Kidney tubule cell (primary cell): ENCODE results near the gene SLC25A43.
"Not testable (repeated sequence)": the region's sequence is repeated elsewhere in the genome, so short reads cannot be mapped to it uniquely, and the experiment has no call there.

Experiments used
- DNase-seq: peaks from one replicate; pipeline ENCODE4 v3.0.0-alpha.2; 2018; ENCODE audit warnings: low spot score

SLC25A43 gene

GRCh38 chrX:119410027-119410819 lies 11.1 kb downstream of the SLC25A43 start:
- peak; percentile 68 for DNase-seq

- no peak for DNase-seq
These were observed 11.7 kb downstream of the SLC25A43 start for GRCh38 chrX:119410854-119411253.

GRCh38 chrX:119411959-119412358 lies 12.8 kb downstream of the SLC25A43 start:
- no peak for DNase-seq

- no peak for DNase-seq
These were observed 18.2 kb downstream of the SLC25A43 start for GRCh38 chrX:119417376-119417775.

- DNase-seq, result no peak
These were observed 18.7 kb downstream of the SLC25A43 start for GRCh38 chrX:119417842-119418241.

GRCh38 chrX:119419146-119419545 lies 20.0 kb downstream of the SLC25A43 start:
- DNase-seq, result no peak

GRCh38 chrX:119419898-119420297 lies 20.8 kb downstream of the SLC25A43 start:
- DNase-seq, result no peak

GRCh38 chrX:119421016-119421705 lies 22.0 kb downstream of the SLC25A43 start:
- no peak for DNase-seq

GRCh38 chrX:119423631-119424030 lies 24.5 kb downstream of the SLC25A43 start:
- DNase-seq, result no peak

GRCh38 chrX:119424999-119425398 lies 25.9 kb downstream of the SLC25A43 start:
- no peak for DNase-seq

GRCh38 chrX:119427024-119427794 lies 28.1 kb downstream of the SLC25A43 start:
- peak; percentile 36 for DNase-seq

GRCh38 chrX:119427795-119428185 lies 28.7 kb downstream of the SLC25A43 start:
- no peak for DNase-seq

- DNase-seq, result peak; percentile 17
These were observed 30.3 kb downstream of the SLC25A43 start for GRCh38 chrX:119429471-119429870.

GRCh38 chrX:119441295-119441694 lies 42.2 kb downstream of the SLC25A43 start:
- DNase-seq, result not testable (repeated sequence)

- no peak for DNase-seq
These were observed 43.1 kb downstream of the SLC25A43 start for GRCh38 chrX:119442286-119442685.

- DNase-seq, result no peak
These were observed 54.1 kb downstream of the SLC25A43 start for GRCh38 chrX:119453202-119453601.

- no peak for DNase-seq
These were observed 56.1 kb downstream of the SLC25A43 start for GRCh38 chrX:119455264-119455663.

- DNase-seq, result no peak
These were observed 60.0 kb downstream of the SLC25A43 start for GRCh38 chrX:119459181-119459580.

- no peak for DNase-seq
These were observed 66.4 kb downstream of the SLC25A43 start for GRCh38 chrX:119465555-119465954.

GRCh38 chrX:119466970-119467369 lies 67.8 kb downstream of the SLC25A43 start:
- no peak for DNase-seq

- no peak for DNase-seq
These were observed 68.3 kb downstream of the SLC25A43 start for GRCh38 chrX:119467433-119467832.

GRCh38 chrX:119467842-119468550 lies 68.9 kb downstream of the SLC25A43 start, which contains the start of gene SLC25A5:
Gene SLC25A5, plus strand, starts transcription at chrX:119468444. Its CDS starts 72 bp downstream, at chrX:119468516.
- peak; percentile 87 for DNase-seq
